HL-60 (cell line): Measurements from ENCODE around the gene PARP8.
"Not testable (repeated sequence)": the region's sequence is repeated elsewhere in the genome, so short reads cannot be mapped to it uniquely, and the experiment has no call there.

ENCODE experiments used
- DNase-seq, 2 experiments: peaks; one replicate each; pipeline ENCODE4 v3.0.0-alpha.2; 2010 to 2020; ENCODE audit warnings: low read depth in 1 of 2, low spot score in 1 of 2
- H3K27ac ChIP-seq: fragments of 250-450 bp; sonication (Bioruptor Pico); replicated peaks from 2 replicates; pipeline ENCODE4 v1.5.1; 2020; ENCODE audit warnings: mild to moderate bottlenecking, moderate library complexity
- H3K27me3 ChIP-seq: fragments of 250-450 bp; sonication (Bioruptor Pico); 2 replicates; pipeline ENCODE4 v1.5.1; 2021; ENCODE audit warnings: mild to moderate bottlenecking, moderate library complexity; ENCODE audit not compliant: insufficient read depth, poor library complexity, severe bottlenecking
- H3K4me3 ChIP-seq: replicated peaks from 2 replicates; pipeline ENCODE4 v1.5.1; 2011; ENCODE audit warnings: mild to moderate bottlenecking, control low read depth, low read length; ENCODE audit not compliant: insufficient read depth
- CTCF ChIP-seq: IDR thresholded peaks from one replicate; pipeline ENCODE4 v1.5.1; 2011; ENCODE audit warnings: low read length, control low read depth, inconsistent platforms; ENCODE audit not compliant: insufficient read depth
- GABPA ChIP-seq: IDR thresholded peaks from 2 replicates; pipeline ENCODE4 v1.6.1; 2012; ENCODE audit warnings: low read depth
- POLR2AphosphoS5 ChIP-seq: IDR thresholded peaks from 2 replicates; pipeline ENCODE4 v1.6.1; 2012; ENCODE audit warnings: low read depth
- SPI1 ChIP-seq: IDR thresholded peaks from 2 replicates; pipeline ENCODE4 v1.6.1; 2012; ENCODE audit warnings: low read depth, mild to moderate bottlenecking, borderline replicate concordance
- TF ChIP-seq, protein P1 (sequence below): IDR thresholded peaks from 2 replicates; pipeline ENCODE4 v1.6.1; 2012; ENCODE audit warnings: low read depth; ENCODE audit not compliant: insufficient replicate concordance

PARP8 gene

DNA sequence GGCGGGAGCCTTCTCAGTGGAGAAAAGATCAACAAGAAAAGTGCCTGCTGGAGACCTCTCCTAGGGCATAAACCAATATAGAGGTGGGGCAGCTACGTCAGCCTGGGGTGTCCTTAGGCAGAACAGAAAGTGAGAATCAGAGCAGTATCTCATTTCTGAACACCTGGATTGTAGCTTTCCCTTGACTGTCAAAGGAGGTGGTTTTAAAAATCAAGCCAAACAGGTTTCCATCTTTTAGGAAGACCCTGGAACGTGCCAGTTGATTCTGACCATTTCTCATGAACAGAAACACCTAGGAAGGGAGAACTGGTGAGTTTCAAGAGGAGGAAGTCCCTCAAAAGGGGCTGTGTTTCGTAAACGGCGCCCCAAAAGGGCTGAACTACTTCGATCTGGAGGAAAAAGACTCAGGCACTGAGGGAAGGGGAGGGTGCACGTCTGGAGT lies 655 bp upstream of the PARP8 start:
- TF ChIP-seq SPI1, result peak; percentile 76
- peak; percentile 65 to 86 for DNase-seq
- Histone ChIP-seq H3K27ac (peak overlapping the region; percentile 98), H3K4me3 (peak overlapping the region; percentile 79; the same call in 1 of the 2 replicates)
- not testable (repeated sequence) for H3K27me3 ChIP-seq

DNA sequence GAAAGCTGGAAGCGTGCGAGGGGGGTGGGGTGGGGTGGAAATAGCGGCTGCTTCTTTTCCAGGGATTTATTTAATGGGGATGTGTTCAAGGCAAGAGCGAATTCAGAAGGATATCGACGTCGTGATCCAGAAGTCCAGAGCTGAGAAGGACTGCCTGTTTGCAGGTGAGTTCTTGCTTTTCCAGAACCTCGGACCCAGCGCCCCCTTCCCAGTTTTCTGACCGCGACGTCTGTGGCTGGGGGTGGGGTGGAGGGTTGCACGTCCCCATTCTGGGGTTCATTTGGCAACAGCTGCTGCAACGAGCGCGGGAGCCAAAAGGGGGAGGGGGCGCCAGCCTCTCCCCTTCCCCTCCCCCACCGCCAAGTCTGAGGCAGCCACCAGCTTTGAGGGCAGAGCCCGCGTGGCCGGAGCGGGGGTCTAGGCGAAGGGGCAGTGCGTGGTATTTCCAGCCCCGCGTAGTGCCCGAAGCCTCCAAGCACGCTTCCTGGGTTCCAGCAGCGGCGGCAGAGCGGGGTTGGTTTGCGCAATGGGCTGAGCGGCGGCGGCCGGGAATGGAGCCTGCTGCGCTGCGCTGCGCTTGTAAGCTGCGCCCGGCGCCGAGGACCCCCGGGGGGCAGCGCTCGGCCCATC lies 701 bp downstream of the PARP8 start:
- DNase-seq, result peak; percentile 75 to 76
- Histone ChIP-seq H3K4me3 (peak overlapping the region; percentile 79), H3K27ac (peak overlapping the region; percentile 98), H3K27me3 (no peaks in the 10 kb centered on the region)
- TF ChIP-seq GABPA (0 out of 2 replicates have a peak, but pooled peaks have one; percentile 13), CTCF (no peak), SPI1 (no peak), POLR2AphosphoS5 (peak; percentile 55)
- TF ChIP-seq, protein P1, sequence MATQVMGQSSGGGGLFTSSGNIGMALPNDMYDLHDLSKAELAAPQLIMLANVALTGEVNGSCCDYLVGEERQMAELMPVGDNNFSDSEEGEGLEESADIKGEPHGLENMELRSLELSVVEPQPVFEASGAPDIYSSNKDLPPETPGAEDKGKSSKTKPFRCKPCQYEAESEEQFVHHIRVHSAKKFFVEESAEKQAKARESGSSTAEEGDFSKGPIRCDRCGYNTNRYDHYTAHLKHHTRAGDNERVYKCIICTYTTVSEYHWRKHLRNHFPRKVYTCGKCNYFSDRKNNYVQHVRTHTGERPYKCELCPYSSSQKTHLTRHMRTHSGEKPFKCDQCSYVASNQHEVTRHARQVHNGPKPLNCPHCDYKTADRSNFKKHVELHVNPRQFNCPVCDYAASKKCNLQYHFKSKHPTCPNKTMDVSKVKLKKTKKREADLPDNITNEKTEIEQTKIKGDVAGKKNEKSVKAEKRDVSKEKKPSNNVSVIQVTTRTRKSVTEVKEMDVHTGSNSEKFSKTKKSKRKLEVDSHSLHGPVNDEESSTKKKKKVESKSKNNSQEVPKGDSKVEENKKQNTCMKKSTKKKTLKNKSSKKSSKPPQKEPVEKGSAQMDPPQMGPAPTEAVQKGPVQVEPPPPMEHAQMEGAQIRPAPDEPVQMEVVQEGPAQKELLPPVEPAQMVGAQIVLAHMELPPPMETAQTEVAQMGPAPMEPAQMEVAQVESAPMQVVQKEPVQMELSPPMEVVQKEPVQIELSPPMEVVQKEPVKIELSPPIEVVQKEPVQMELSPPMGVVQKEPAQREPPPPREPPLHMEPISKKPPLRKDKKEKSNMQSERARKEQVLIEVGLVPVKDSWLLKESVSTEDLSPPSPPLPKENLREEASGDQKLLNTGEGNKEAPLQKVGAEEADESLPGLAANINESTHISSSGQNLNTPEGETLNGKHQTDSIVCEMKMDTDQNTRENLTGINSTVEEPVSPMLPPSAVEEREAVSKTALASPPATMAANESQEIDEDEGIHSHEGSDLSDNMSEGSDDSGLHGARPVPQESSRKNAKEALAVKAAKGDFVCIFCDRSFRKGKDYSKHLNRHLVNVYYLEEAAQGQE, result peak; percentile 32

GRCh38 chr5:50667653-50668595 lies 1.5 kb downstream of the PARP8 start:
- Histone ChIP-seq H3K4me3 (peak overlapping the region; percentile 79), H3K27ac (peak overlapping the region; percentile 98), H3K27me3 (no peaks in the 10 kb centered on the region)
- peak in 1 of 2 experiments; percentile 53 for DNase-seq
- TF ChIP-seq SPI1 (no peak), POLR2AphosphoS5 (0 out of 2 replicates have a peak, but pooled peaks have one; percentile 12), CTCF (no peak), GABPA (no peak)
- TF ChIP-seq, protein P1, result no peak

DNA sequence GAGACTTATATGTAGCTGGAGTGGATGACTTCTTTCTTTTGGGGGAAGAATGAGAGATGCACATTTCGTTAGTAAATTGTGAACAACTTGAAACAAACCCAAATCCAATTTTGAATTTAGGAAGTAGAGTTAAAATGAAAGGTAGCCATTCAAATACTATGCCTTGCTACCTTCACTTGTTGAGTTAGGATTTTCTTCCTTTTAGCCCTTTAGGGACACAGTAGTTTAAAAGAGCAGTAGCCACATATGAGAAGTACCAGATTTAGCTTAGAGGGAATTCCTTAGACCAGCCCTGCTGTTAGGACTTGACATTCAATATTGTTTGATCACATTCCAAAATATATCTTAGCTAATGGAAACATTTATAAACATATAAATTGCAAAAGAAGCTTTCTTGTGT lies 2.2 kb downstream of the PARP8 start:
- DNase-seq, H3K27me3 ChIP-seq: not testable (repeated sequence)
- Histone ChIP-seq H3K27ac (peak overlapping the region; percentile 98), H3K4me3 (peak overlapping the region; percentile 79)
